HG02623 (cell line): ENCODE measurements around the gene PLCB3.

Experiments used
- ATAC-seq: cut with Tn5 transposase; IDR thresholded peaks from one replicate; pipeline ENCODE4 v1.9.1; 2021; ENCODE audit warnings: moderate library complexity; ENCODE audit not compliant: unreplicated experiment

Gene PLCB3

GRCh38 chr11:64235437-64236161 lies 15.7 kb upstream of the PLCB3 start:
- no peak for ATAC-seq

GRCh38 chr11:64237484-64237951 lies 13.8 kb upstream of the PLCB3 start:
- no peak for ATAC-seq

- no peak for ATAC-seq
Observed at GRCh38 chr11:64238076-64238475, 13.3 kb upstream of the PLCB3 start.

GRCh38 chr11:64238999-64239398 lies 12.3 kb upstream of the PLCB3 start:
- ATAC-seq = no peak

- no peak for ATAC-seq
Observed at GRCh38 chr11:64239662-64240434, 11.5 kb upstream of the PLCB3 start.

GRCh38 chr11:64240435-64241240 lies 10.7 kb upstream of the PLCB3 start, which contains the start of gene FKBP2:
Gene FKBP2 (plus strand): TSS chr11:64241095. CDS start chr11:64242388, 1,293 bp downstream.
- ATAC-seq = peak; percentile 51

GRCh38 chr11:64241241-64241490 lies 10.2 kb upstream of the PLCB3 start:
- ATAC-seq = peak; percentile 64

- ATAC-seq = peak; percentile 2
Observed at GRCh38 chr11:64241491-64242374, 9.6 kb upstream of the PLCB3 start.

GRCh38 chr11:64243236-64243854 lies 8.0 kb upstream of the PLCB3 start:
- no peak for ATAC-seq

GRCh38 chr11:64244107-64244506 lies 7.2 kb upstream of the PLCB3 start:
- ATAC-seq = no peak

GRCh38 chr11:64244966-64245365 lies 6.4 kb upstream of the PLCB3 start:
- no peak for ATAC-seq

- ATAC-seq = no peak
Observed at GRCh38 chr11:64245401-64245796, 5.9 kb upstream of the PLCB3 start.

- no peak for ATAC-seq
Observed at GRCh38 chr11:64245797-64246620, 5.3 kb upstream of the PLCB3 start.

- peak; percentile 3 for ATAC-seq
Observed at GRCh38 chr11:64246621-64246870, 4.8 kb upstream of the PLCB3 start.

- ATAC-seq = peak; percentile 29
Observed at GRCh38 chr11:64246871-64247728, 4.2 kb upstream of the PLCB3 start, which contains the start of gene PPP1R14B. Gene PPP1R14B (minus strand): TSS chr11:64246943. CDS start chr11:64246673, 270 bp downstream.

- no peak for ATAC-seq
Observed at GRCh38 chr11:64247729-64248531, 3.4 kb upstream of the PLCB3 start.

GRCh38 chr11:64248578-64248977 lies 2.8 kb upstream of the PLCB3 start:
- no peak for ATAC-seq

- ATAC-seq = no peak
Observed at GRCh38 chr11:64249038-64249437, 2.3 kb upstream of the PLCB3 start.
